Nucleus accumbens (tissue), 56 donors: ENCODE measurements around the gene DNAJB6.

Experiments used
- DNase-seq, 56 donors: peaks; one replicate each; lab custom pipeline; 2025; lab: John Stamatoyannopoulos, UW

Gene DNAJB6

DNA sequence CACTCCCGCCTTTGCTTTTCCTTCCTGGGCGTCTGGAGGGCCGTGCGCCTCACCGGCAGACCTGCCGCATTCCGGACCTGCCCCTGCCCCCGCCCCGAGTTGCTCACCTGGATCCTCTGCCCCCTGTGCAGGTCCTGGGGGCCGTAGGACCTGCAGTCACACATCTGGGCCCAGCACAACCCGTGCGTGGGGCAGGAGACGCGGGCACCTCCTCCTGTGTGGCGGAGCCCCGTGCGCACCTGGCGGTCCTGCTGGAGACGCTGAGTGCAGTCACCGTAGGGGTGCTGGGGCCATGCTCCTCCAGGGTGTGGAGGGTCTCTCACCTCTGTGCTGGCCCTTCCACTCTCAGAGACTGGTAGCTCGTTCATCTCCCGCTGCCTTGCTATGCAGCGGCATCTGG is 85.5 kb downstream of the DNAJB6 start:
- no peak for DNase-seq

GRCh38 chr7:157423348-157423747 is 86.5 kb downstream of the DNAJB6 start:
- no peak for DNase-seq

- no peak for DNase-seq
Observed at GRCh38 chr7:157423886-157424565, 87.2 kb downstream of the DNAJB6 start.

DNA sequence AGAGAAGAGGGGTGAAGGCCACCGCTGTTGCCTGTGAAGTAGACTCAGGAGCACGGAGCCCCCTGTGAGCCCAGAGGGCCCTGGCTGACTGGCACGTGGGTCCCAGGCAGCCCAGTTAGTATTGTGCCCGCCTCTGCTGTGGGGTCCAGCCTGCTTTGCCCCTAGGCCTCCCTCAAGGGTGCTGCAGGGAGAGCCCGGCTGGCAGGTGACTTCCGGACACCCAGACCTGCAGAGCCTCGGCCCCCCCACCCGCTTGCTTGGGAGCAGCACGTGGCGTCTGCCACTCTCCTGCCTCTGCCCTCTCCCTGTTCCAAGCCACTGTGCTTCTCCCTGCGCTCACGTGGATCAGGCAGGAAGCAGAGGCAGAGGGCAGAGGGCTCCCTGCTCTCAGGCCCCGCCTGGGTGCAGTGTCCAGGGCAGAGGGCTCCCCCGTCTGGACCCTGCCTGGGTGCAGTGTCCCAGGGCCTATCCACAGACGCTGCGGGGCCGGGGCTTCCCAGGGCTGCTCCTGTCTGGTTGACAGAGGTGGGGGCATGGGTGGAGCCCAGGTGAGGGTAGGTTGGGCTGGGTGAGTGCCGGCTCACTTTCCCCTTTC is 88.4 kb downstream of the DNAJB6 start:
- no peak for DNase-seq

DNA sequence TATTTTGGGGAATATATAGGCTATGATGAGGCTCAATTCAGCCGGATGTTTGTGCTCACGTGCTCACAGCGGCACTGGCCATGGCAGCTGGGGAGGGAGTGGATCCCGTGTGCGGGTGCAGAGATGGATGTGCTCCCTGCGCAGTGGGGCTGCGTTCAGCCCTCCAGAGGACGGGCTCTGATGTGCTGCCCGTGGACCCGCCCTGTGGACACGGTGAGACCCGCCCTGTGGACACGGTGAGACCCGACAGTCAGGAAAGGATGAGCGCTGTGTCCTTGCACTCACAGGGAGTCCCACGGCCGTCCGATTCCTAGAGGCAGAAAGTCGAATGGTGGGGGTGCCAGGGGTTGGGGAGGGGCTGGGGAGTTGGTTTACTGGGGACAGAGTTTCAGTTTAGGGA is 89.0 kb downstream of the DNAJB6 start:
- DNase-seq = no peak

DNA sequence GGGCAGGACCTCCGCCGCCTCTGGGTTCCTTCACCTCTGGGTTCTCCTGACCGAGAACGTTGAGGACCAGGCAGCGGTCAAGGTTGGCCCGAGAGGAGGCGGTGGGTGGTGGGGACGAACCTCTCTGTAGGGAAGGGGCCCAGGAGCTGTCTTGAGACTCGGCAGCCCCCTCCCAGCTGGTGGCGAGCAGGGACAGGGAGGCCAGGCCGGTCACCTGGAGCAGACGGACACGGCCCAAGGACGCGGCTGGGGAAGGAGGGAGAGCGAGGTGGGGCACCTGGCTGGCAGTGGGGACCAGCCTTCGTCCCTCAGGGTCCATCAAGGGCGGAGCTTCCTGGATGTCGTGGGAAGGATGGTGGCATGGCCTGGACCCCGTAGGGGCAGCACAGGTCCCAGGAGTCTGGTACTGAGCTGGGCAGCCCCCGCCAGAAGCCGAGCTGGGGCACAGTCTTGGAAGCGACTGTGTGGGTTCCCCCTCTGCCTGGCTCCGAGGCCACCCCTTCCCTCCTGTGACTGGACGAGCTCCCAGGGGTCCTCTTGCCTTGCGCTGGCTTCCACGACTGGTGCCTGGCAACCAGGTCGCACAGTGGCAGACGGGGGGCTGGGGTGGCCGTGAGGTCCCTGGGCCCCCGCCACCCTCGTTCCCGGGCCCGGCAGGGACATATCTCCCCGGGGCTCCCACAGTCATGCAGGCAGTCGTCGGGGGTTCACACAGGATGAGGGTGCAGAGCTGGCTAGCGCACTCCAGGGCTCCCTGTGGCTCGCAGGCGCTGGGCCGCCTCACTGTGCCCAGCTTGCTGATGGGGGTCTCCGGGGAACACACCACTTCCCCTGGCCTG is 89.9 kb downstream of the DNAJB6 start:
- DNase-seq = no peak

GRCh38 chr7:157427811-157428553 is 91.2 kb downstream of the DNAJB6 start:
- no peak for DNase-seq

- no peak for DNase-seq
Observed at GRCh38 chr7:157428554-157428945, 91.7 kb downstream of the DNAJB6 start.

DNA sequence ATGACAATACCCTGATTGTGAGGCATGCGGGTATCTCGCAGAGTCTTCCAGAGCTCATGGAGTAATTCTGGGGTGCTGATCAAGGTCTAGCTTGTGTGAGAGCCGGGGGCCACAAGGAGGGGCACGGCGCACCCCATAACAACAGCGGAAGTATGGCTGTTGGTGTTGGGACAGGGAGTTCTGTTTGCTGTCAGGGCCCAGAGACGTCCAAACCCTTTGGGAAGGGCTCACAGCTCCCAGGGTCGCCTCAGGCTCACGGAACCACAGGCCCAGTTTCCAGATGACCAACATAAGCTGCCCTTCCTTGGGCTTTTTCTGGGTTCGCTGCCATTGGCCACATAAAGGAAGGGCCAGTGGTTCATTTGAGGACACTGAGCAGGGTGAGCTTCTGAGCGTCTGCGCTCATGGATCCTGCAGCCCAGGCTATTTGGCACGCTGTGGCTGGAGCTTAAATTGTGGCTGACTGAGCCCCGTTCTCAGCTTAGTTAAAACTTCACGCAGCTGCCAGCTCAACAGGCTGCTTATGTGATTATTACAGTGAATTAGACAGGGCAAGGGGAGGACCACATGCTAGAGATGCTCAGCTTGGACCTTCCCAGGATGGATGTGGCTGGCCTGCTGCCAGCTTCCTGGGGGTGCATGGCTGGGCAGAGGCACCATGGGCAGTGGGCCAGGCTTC is 92.3 kb downstream of the DNAJB6 start:
- no peak for DNase-seq

- no peak for DNase-seq
Observed at GRCh38 chr7:157429680-157430224, 92.9 kb downstream of the DNAJB6 start.

GRCh38 chr7:157430721-157431120 is 93.9 kb downstream of the DNAJB6 start:
- no peak for DNase-seq

DNA sequence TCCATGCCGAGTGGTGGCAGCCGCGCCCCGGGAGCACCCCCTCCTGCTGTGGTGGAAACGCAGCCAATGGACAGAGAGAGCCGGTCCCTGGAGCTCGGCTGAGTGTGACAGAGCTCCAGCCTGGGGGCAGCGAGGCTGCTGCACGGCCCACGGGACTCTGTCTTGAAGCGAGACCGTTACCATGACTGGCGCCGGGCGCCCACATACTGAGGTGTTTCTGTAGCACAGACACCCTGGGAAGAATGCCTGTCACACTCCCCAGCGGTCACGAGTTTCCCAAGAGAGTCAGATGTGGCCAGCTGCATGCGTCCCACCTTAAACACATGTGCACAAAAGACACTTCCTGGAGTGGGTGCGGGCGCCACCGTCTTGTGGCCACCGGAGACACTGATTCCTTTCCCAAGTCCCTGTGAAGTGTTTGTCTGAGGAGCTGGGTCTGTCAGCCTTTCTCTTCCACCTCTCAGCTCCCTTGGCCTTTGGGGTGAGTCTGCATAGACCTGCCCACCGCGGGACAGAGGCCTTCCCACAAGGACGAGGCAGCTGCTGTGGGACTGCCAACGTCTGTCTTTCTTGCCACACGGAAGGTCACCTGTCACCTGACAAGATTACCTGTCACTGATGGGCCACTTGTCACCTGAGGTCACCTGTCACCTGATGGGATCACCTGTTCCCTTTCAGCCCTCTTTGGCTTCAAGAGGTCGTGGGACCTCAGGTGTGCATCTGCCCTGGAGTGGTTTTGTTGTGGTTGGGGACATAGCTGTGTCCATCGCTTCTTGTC is 94.6 kb downstream of the DNAJB6 start:
- no peak for DNase-seq

GRCh38 chr7:157431951-157432540 is 95.2 kb downstream of the DNAJB6 start:
- no peak for DNase-seq

DNA sequence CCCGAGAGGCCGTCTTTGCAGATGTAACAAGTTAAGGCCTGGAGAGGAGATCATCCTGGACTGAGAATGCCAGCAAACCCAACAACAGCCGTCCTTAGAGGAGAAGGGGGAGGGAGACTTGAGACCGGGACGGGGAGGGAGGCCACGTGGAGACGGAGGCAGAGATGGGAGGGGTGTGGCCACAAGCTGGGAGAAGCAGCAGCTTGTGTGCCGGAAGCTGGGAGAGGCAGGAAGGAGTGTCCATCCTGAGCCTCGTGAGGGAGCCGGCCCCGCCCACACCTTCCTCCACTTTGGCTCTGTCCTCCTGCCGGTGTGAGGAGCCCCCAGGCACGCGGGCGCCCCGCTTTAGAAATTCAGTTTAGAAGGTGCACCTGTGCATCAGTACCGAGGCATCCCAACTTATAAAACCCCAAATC is 95.7 kb downstream of the DNAJB6 start:
- DNase-seq = peak in 6 of 56 donors; percentile 17 to 41 (median 28)

- DNase-seq = peak in 23 of 56 donors; percentile 2 to 75 (median 30)
Observed at GRCh38 chr7:157432957-157433576, 96.3 kb downstream of the DNAJB6 start.

GRCh38 chr7:157433628-157434027 is 96.8 kb downstream of the DNAJB6 start:
- DNase-seq = peak in 1 of 56 donors; percentile 49

DNA sequence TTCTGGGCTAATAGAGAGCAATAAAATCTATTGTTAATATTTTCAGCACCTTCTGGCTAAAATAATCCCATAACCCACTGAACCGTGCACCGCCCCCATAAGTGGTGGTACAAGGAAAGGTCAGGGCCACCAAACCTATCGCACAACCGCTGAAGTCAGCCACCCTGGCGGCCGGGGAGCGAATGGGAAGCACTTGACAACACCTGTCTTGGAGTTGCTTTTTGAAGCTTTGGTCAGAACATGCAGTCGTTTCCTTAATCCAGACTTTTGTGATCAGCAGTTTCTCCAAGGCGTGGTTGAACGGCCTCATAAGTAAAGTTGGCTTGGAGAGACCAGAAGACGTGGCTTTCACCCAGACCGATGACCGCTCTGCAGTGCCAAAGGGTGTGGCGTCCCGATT is 97.4 kb downstream of the DNAJB6 start:
- no peak for DNase-seq

DNA sequence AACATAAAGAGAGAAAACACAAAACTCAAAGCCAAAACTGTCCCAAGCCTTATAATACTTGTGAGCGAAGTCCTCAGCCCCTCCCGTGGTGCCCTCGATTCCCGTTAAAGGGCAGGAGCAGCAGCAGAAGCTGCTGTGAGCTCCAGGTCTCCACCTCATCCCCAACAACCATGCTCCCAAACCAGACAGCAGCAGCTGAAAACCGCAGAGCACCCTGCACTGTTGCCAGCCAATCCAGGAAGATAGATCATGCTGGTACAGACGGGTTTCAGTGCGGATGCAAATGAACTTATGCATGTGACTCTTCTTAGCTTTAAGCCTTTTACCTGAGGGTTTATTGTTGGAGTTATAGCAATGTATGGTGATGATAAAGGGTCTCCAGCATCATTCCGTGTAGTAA is 97.9 kb downstream of the DNAJB6 start:
- no peak for DNase-seq
